Measurements from ENCODE around the gene BLOC1S4. TPM values are rescaled to one million over a fixed set of nuclear protein-coding genes. Genes with fewer than 3 reads are reported as not detected.
A peak's percentile ranks its signal among the peaks of the same experiment; 100 is the strongest.

BLOC1S4 gene
- total RNA-seq, 3 donors from 2014 or later: 11.8 to 12.8 (median 11.8) TPM

DNA sequence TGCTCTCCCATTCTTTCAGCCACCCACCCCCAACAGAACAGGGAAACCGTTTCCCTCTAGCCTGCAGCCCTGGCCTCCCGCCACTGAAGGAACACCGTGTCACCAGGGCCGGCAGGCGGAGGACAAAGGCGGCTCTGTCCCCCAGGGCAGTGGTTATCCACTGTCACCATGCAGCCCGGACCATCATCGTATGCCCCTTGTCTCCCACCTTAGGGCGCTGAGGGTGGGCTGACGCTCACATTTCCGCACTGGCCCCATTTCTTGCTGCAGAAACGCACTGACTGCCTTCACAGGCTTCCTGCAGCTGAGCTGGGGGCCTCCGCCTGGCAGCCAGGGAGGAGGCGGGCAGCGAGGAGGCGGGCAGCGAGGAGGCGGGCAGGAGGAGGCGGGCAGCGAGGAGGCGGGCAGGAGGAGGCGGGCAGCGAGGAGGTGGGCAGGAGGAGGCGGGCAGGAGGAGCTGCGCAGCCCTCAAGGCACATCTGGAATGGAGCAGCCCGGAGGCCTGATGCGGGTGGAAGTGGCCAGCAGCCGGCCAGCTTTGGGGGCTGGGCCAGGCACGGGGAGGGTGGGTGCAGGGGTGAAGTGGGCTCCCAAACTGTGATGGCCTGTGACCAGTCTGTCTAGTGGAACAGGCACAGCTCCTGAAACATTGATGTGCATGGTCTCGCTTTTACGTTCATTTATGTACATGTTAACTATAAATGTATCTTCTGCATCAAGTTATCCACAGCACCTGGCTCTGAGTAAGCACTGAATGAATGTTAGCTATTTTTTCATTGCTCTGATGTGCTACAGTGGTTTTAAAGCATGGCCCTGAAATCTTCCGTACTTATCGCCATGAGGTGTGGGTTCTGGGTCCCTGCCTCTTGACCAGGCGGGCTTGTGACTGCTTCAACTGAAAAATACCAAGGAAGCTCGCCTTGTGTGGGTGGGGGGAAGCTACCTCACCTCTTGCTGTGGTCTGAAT lies 46.0 kb downstream of the BLOC1S4 start:
- TF ChIP-seq, protein P1, sequence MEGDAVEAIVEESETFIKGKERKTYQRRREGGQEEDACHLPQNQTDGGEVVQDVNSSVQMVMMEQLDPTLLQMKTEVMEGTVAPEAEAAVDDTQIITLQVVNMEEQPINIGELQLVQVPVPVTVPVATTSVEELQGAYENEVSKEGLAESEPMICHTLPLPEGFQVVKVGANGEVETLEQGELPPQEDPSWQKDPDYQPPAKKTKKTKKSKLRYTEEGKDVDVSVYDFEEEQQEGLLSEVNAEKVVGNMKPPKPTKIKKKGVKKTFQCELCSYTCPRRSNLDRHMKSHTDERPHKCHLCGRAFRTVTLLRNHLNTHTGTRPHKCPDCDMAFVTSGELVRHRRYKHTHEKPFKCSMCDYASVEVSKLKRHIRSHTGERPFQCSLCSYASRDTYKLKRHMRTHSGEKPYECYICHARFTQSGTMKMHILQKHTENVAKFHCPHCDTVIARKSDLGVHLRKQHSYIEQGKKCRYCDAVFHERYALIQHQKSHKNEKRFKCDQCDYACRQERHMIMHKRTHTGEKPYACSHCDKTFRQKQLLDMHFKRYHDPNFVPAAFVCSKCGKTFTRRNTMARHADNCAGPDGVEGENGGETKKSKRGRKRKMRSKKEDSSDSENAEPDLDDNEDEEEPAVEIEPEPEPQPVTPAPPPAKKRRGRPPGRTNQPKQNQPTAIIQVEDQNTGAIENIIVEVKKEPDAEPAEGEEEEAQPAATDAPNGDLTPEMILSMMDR (IDR thresholded peaks at IDR 0.05): no peak
- Histone ChIP-seq H3K9me3 (no peaks in the 10 kb centered on the region), H3K4me3 (no peak overlapping the region), H3K36me3 (ENCODE audit: low read depth) (no peaks in the 10 kb centered on the region), H3K4me1 (ENCODE audit: low read depth) (no peaks in the 10 kb centered on the region)
- ATAC-seq: no peak
- DNase-seq: peak in 1 of 3 donors; percentile 24
- intact Hi-C loops (cut with DNase I, micrococcal nuclease): no loop called here

DNA sequence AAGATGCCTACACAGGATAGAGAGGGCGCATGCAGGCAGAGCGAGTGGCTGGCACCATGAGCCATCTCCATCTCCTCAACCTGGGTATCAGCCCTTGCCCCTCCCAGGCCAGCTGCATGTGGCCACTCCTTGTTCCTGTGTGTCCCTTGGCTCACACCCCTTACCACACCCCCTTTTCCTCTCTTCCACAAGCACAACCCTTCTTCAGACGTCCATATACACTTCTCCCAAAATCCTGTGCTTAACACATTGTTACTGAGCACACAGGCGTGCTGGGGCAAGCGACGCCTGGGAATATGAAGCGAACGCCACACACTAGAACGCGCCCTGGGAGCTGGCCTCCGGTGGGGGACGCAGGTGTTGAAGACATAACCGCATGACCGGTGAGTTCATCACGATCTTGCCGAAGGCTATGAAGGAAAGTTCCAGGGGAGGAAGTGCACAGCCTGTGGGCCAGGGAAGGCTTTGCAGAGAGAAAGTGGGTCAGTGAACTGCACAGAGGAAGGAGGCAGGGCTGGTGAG lies 47.4 kb downstream of the BLOC1S4 start:
- TF ChIP-seq, protein P1 (IDR thresholded peaks at IDR 0.05): no peak
- H3K36me3 ChIP-seq (ENCODE audit: low read depth): no peaks in the 10 kb centered on the region
- no peak overlapping the region for H3K4me3 ChIP-seq
- peaks cover 12% of the 10 kb centered on the region for H3K4me1 ChIP-seq (ENCODE audit: low read depth)
- intact Hi-C loops (cut with DNase I, micrococcal nuclease): no loop called here
- ATAC-seq: peak; percentile 66
- no peaks in the 10 kb centered on the region for H3K9me3 ChIP-seq
- DNase-seq: peak in 2 of 3 donors; percentile 53 to 60

DNA sequence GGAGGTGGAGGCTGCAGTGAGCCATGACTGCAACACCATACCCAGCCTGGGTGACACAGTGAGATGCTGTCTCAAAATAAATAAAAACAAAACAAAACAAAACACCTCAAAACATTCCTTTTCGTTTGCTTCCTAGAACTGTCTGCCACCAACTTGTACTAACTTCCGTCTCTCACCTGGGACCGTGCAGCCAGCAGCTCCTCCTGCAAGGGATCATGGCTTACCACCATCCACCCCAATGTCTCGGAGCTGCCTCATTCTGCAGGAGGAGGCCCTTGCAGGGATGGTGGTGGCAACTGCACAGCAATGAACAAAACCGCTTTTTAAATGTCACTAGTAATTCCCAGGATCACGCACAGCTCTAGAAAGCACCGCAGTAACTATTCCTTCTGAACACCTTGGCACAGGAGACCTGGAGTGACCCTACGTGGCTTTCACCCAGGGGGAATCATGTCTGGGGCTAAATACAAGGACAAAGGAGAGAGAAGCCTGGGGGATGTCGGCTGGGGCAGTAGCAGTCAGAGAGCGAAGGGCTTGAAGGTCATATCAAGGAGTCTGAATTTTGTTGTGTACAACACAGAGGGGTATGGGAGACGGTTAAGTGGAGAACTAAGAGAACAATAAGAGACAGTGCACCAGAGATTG lies 49.1 kb downstream of the BLOC1S4 start:
- no peaks in the 10 kb centered on the region for H3K9me3 ChIP-seq
- H3K4me3 ChIP-seq: no peak overlapping the region
- intact Hi-C loops (cut with DNase I, micrococcal nuclease): no loop called here
- TF ChIP-seq, protein P1 (IDR thresholded peaks at IDR 0.05): no peak
- peak in 1 of 3 donors; percentile 11 for DNase-seq
- ATAC-seq: no peak
- H3K36me3 ChIP-seq (ENCODE audit: low read depth): no peaks in the 10 kb centered on the region
- peaks cover 29% of the 10 kb centered on the region for H3K4me1 ChIP-seq (ENCODE audit: low read depth)

DNA sequence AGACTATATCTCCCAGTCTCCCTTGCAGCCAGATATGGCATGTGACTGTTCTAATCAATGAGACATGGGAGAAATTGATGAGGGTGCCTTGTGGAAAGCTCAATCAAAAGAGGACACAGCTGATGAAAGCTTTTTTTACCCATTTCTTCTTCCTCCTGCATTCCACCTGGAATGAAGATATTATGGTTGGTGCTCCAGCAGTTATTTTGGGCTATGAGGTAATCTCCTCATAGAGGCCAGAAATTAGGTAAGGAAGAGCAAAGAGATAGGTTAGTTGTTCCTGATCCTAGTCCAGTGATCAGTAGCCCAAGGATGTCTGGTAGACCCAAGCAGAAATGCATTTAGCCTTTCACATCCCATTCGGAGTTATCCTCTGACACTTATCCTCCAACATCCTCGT lies 49.7 kb downstream of the BLOC1S4 start:
- TF ChIP-seq, protein P1 (IDR thresholded peaks at IDR 0.05): no peak
- DNase-seq: no peak
- ATAC-seq: no peak
- Histone ChIP-seq H3K36me3 (ENCODE audit: low read depth) (no peaks in the 10 kb centered on the region), H3K9me3 (no peaks in the 10 kb centered on the region), H3K4me3 (no peak overlapping the region), H3K4me1 (ENCODE audit: low read depth) (peaks cover 35% of the 10 kb centered on the region)
- intact Hi-C loops (cut with DNase I, micrococcal nuclease): no loop called here

Other genes starting within 250 kb of the BLOC1S4 start
- 1 to 10 TPM in 1 of 3 donors, under 1 TPM in 2; 0.31 to 2.9 (median 0.41) TPM for gene PPP2R2C, start 243.6 kb upstream of the BLOC1S4 start, total RNA-seq
- 10 to 100 TPM; 24.1 to 28.2 (median 27.2) TPM for gene MAN2B2, start 141.0 kb upstream of the BLOC1S4 start, total RNA-seq
- 100 to 1,000 TPM; 115 to 244 (median 172) TPM for gene MRFAP1, start 75.5 kb upstream of the BLOC1S4 start, total RNA-seq
- 100 to 1,000 TPM in 1 of 3 donors, 10 to 100 TPM in 2; 15.7 to 189 (median 70.4) TPM for gene S100P, start 22.3 kb upstream of the BLOC1S4 start, total RNA-seq
- gene MRFAP1L1, start 6.3 kb upstream of the BLOC1S4 start, total RNA-seq: 10 to 100 TPM; 24.2 to 49.0 (median 31.2) TPM
- gene KIAA0232, start 66.6 kb downstream of the BLOC1S4 start, total RNA-seq: 10 to 100 TPM; 31.5 to 47.4 (median 46.6) TPM
- gene TBC1D14, start 193.7 kb downstream of the BLOC1S4 start, total RNA-seq: 10 to 100 TPM; 51.8 to 70.8 (median 56.2) TPM